Panc1 (cell line): ENCODE measurements around the gene MACF1.

Experiments used
- CTCF ChIP-seq: fragments of 450-650 bp; IDR thresholded peaks from 2 replicates; pipeline ENCODE4 v1.5.1; 2017; ENCODE audit warnings: mild to moderate bottlenecking
- POLR2AphosphoS5 ChIP-seq: IDR thresholded peaks from 2 replicates; pipeline ENCODE4 v1.6.1; 2012; ENCODE audit warnings: mild to moderate bottlenecking, low read depth, low read length, moderate library complexity
- SIN3A ChIP-seq: IDR thresholded peaks from 2 replicates; pipeline ENCODE4 v1.6.1; 2012; ENCODE audit warnings: low read depth, mild to moderate bottlenecking, low read length, moderate library complexity, borderline replicate concordance; ENCODE audit not compliant: insufficient read depth

DNA sequence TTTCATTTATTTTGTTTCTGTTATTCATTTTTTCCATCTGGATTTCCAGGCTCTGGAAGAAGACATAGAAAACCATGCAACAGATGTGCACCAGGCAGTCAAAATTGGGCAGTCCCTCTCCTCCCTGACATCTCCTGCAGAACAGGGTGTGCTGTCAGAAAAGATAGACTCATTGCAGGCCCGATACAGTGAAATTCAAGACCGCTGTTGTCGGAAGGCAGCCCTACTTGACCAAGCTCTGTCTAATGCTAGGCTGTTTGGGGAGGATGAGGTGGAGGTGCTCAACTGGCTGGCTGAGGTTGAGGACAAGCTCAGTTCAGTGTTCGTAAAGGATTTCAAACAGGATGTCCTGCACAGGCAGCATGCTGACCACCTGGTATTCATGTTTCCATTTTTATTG lies 223.4 kb downstream of the MACF1 start:
- TF ChIP-seq CTCF (no peak), POLR2AphosphoS5 (no peak), SIN3A (no peak)
